HG03064 (cell line): ENCODE measurements around the gene ARFGAP1.
"Not testable (repeated sequence)": the region's sequence is repeated elsewhere in the genome, so short reads cannot be mapped to it uniquely, and the experiment has no call there.

Experiments
- ATAC-seq: cut with Tn5 transposase; IDR thresholded peaks from one replicate; pipeline ENCODE4 v1.9.1; 2021; ENCODE audit warnings: low read depth; ENCODE audit not compliant: unreplicated experiment

The ARFGAP1 gene

DNA sequence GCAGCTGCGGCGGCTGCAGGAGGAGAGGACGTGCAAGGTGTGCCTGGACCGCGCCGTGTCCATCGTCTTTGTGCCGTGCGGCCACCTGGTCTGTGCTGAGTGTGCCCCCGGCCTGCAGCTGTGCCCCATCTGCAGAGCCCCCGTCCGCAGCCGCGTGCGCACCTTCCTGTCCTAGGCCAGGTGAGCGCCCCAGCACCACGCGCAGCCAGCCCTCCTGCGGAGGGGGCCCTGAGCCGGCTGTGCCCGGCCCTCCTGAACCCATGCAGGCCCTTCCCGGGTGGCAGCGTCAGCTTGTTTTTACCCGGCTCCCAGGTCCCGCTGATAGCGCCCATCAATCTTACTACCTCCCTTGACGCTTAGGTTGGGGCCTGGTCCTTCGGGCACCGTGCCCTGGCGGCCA, 33.2 kb upstream of the ARFGAP1 start:
- ATAC-seq: no peak

DNA sequence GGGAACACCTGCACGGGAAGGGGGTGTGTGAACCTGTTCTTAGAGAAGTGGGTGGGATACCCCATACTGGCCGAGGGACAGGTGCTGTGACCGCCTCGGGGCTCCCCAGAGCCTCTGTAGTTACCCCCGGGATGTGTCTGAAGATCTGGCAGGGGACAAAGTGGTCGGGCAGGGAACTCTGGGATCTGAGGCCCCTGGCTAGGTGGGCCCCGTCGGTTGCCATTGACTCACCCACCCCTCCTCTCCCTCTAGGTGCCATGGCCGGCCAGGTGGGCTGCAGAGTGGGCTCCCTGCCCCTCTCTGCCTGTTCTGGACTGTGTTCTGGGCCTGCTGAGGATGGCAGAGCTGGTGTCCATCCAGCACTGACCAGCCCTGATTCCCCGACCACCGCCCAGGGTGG, 32.6 kb upstream of the ARFGAP1 start:
- no peak for ATAC-seq

DNA sequence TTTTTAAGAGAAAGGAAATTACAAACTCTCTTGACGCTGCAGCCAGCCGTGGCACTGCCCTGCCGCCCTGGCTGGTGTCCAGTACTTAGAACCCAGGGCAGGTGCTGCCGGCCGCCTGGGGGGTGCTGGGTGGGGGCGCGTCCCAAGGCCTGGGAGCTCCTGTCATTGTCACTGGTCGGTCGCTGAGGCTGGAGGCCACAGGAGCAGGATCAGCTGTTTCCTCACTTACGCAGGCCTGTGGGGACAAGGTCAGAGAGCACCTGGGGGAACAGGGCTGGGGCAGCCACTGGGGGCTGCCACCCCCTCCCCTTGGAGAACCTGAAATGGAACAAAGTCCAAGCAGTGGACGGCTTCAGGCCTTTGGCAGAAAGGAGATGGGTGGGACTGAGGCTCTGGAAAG, 31.3 kb upstream of the ARFGAP1 start:
- no peak for ATAC-seq

DNA sequence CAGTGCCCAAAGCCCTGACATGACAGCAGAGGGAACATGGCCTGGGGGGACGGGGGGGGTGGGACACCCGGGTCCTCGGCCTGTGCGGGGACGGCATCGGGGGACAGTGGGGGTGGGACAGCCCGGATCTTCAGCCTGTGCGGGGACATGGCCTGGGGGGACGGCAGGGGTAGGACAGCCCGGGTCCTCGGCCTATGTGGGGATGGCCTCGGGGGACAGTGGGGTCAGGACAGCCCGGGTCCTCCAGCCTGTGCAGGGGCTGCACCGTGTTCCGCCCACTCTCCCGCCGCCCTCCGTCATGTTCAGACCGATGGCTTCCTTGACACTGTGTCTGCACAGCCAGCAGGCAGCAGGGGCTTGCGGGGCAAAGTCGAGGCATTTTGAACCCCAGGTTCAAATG, 29.9 kb upstream of the ARFGAP1 start:
- ATAC-seq: no peak

GRCh38 chr20:63243604-63244247, 28.9 kb upstream of the ARFGAP1 start:
- ATAC-seq: no peak

GRCh38 chr20:63244468-63244867, 28.1 kb upstream of the ARFGAP1 start:
- ATAC-seq: no peak

DNA sequence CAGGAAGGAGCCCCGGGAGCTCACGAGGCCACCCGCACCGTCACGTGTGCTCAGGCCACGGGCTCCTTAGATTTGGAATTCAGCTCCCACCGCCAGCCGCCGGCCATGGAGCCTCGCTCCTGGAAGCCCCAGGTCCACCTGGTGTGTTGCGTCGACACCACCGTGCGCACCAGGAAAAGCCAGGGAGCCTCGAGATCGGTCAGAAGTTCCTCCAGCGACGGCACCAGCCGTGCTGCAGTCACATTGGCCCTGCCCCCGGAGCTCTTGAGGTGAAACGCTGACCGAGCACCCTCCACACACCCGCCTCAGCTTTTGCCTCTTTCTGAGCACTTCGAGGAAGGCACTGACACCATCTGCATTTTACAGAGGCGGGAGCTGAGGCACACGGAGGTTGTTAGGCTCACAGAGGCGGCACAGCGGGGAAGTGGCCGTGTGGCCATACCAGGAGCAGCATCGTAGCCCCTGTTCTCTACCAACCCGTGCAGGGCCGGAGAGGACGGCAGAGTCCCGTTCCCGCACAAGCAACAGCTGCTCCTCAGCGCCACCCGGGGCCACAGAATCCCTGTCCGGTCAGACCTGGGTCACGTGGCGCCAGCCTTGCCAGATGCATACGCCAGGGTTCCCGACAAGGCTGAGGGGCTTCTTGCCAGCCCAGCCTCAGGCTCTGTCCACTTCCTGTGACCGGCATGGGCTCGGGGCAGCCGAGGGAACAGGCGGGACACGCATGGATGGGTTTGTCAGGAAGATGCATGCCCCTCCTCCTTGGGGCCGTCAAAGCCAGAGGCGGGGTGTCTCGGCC, 25.9 kb upstream of the ARFGAP1 start:
- no peak for ATAC-seq

DNA sequence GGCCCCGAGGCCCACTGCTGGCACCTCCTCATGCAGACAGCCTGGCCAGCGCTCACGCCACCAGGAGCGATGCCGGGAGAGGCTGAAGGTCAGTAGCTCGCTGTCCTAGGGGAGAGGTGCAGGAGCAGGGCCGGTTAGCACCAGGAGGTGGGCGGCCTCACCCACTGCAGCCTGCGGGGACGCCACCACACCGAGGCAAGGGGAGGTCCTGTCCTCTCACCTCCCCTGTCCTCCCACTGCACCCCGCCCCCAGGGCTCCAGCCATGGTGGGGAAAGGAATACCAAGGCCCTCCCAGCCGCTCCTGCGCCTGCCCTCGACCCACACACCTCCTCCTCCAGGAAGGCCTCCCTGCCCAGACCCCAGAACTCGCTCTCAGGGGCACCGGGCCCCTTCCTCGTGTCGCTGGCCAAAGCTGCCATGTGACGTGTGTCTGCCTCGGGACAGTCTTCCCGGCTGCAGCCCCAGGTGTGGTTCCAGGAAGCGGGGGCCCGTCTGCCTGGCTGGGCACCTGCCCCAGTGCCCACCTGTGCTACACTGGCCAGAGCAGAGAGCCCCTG, 24.9 kb upstream of the ARFGAP1 start:
- ATAC-seq: no peak

DNA sequence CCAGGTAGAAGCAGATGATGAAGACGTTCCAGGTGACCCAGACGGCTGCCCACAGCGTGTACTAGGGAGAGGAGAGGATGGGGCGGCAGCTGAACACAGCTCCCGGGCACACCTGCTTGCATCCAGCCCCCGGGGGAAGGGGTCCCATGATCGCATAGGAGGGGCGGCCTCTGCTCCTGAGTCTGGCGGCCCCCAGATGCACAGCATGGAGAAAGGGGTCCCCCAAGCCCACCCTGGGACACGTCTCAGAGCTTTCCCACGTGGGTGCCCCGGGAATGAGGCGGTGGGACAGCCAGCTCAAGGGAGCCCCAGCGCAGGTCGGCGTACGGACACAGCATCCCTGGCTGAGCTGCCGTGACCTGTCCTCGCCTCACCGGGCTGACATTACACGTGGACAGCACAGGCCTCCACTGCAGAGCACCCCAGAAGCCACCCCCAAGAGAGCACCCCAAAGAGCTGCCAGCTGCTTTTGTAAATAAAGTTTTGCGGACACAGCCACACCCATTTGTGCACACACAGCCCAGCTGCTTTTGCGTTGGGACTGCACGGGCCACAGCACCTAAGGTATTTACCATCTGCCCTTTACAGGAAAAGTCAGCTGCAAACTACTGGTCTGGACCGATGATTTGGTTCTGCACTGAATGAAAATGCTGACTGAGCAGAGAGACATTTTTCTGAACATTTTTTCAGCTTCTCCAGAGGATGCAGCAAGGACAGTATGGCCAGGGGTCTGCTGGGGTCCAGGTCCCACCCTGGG, 23.6 kb upstream of the ARFGAP1 start:
- no peak for ATAC-seq

DNA sequence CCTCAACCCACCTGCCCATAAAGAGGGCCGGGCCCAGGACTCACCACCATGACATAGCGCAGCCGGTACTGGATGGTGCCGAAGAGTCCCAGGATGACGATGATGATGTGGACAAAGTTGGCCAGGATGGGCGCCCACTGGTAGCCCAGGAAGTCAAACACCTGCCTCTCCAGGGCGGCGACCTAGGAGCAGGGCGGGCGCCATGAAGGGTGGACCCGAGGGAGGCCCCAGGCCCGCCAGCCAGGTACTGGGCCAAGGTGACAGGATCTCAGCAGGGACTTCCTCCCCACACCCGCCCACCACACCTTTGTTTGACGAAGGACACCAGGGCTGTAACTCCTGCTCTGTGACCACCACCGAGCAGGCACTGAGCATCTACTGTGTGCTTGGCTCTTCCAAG, 22.7 kb upstream of the ARFGAP1 start:
- no peak for ATAC-seq

GRCh38 chr20:63251350-63251749, 21.3 kb upstream of the ARFGAP1 start:
- not testable (repeated sequence) for ATAC-seq

DNA sequence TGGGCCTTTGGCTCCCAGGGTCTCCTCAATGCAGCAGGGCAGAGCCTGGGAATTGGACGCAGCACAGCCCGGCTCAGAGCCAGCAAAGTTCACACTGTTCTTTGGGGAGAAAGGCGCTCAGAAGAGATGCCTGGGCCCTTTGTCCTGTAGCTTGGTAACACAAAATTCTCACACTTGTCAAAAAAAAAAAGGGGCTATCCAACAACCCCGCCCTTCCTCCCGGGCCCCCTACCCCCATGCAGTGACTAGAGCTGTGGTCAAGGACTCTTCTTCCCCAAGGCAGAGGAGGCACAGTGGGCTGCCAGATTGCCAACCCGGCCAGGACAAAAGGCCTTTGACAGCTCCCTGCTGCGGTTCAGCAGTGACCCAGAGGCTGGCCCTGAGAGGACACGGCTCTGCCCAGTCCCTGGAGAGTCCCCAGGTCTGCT, 20.3 kb upstream of the ARFGAP1 start:
- no peak for ATAC-seq

GRCh38 chr20:63253065-63253437, 19.6 kb upstream of the ARFGAP1 start:
- no peak for ATAC-seq

- ATAC-seq: no peak
Observed at GRCh38 chr20:63253438-63254231, 19.0 kb upstream of the ARFGAP1 start.

DNA sequence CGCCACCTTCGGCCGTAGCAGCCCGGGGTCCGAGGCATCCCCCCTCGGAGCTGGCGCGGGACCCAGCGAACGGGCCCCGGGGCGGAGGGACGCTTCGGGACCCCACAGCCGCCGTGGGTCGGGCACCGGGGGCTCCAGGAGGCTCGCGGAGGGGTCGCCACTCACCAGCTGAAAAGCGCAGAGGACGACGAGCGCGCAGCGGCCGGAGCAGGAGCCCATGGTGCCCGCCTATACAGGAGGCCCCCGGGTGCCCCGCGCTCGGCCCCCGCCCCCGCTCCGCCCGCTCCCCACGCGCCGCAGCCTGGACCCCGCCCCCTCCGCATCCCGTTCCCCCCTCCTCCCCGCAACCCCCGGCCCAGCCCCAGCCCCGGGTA, 18.4 kb upstream of the ARFGAP1 start, which contains the start of gene NKAIN4:
TSS of gene NKAIN4 (minus strand) at position 232 of the 374 bp plus-strand sequence. CDS start at position 219, 13 bp downstream.
- no peak for ATAC-seq

DNA sequence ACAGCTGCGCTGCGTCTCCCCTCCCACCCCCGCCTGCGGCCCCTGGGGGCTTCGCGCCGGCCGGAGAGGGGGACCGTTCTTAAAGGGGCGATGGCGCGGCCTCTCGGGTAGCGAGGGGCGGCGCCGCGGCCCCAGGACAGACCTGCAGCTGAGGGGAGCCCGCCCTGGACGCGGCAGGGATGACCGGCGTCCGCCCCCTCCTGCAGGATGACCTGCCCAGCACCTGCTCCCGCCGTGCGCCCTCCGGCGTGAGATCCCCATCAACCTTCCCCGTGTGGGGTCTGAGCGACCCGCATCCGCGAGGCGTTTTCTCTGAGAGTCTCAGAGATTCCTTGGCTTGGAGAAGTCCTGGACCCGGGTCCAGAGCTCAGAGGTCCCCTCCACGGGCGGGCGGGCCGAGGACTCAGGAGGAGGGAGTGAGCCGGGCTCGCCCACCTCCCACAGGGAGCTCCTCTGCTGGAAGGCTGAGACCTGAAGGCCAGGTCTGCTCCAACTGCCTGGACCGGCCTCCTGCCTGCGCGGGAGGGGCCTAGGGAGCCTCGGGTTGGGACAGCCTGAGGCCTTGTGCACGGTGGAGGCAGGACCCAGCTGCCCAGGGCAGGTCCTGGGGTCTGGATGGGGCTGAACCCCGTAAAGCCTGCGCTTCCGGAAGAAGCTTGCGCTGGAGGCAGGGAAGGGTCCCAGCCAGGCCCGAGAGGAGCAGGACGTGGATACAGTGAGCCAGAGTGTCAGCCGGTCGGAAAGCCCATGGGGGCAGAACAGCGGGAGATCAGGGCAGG, 17.8 kb upstream of the ARFGAP1 start:
- no peak for ATAC-seq

DNA sequence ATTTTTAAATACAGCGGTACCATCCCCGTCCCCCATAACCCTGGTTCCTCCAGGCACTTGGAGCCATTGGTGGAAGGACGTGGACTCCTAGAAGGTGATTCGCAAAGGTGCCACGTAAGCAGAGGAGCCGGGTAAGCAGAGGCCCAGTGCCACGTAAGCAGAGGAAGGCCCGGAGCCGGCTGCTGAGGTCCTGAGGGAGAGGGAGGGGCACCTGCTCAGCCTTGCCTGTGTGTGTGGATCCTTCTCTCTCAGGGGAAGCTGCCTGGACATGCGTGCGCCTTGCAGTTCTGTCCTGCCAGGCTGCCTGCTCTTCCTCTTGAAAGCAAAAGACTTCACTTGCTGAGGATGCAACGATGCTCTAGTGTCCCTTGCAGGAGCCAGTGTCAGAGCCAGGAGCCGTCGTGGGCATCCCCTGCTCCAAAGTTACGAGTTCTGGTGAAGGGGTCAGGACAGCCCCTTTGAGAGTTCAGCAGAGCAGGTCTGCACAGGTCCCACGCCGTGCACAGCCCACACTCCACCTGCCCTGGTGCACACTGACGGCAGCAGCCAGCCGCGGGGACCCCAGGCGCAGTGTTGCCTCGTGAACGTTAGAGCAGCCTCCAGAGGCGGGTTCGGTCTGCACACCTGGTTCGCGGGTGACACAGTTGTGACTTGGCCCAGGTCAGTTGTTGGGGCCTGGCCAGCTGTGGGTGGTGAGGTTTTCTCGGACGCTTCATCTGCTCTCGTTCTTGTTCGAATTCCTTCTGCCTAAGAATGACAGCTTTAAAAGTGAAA, 16.5 kb upstream of the ARFGAP1 start:
- no peak for ATAC-seq

DNA sequence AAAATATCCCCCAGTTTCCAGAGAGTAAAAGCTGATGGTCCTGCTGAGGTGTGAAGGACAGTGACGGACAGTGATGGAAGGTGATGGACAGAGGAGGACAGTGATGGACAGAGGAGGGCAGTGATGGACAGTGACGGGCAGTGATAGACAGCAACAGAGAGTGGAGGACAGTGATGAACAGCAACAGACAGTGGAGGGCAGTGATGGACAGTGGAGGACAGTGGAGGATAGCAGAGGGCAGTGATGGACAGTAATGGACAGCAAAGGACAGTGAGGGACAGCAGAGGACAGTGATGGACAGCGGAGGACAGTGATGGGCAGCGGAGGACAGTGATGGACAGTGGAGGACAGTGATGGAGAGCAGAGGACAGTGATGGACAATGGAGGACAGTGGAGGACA, 15.7 kb upstream of the ARFGAP1 start:
- ATAC-seq: no peak

- no peak for ATAC-seq
Observed at GRCh38 chr20:63257629-63258028, 15.0 kb upstream of the ARFGAP1 start.
